Right lobe of liver (tissue), 4 donors: ENCODE results near the gene TRRAP.

Experiments used
- CTCF ChIP-seq, 4 donors: fragments of 200-600 bp in 3 of 4; fragments of 450-650 bp in 1 of 4; IDR thresholded peaks; one replicate each; pipeline versions ENCODE4 v1.5.1 to v1.8.0; 2016 to 2022; ENCODE audit warnings: antibody characterized with exemption in 4 of 4, mild to moderate bottlenecking in 2 of 4
- POLR2A ChIP-seq: fragments of 450-650 bp; IDR thresholded peaks from one replicate; pipeline ENCODE4 v1.6.1; 2017; ENCODE audit warnings: antibody characterized with exemption, mild to moderate bottlenecking
- donor health status: DM: no; HTN: no; CAD: no.
- donor health status: DM: no; HTN: no; CAD: no.
- donor health status: DM: no; HTN: yes; CAD: no.

GRCh38 chr7:99061001-99061776, 182.9 kb downstream of the TRRAP start:
- TF ChIP-seq CTCF (IDR thresholded peaks at IDR 0.05) (no peak), POLR2A (no peak)
